ENCODE measurements around the gene SLC43A2.

SLC43A2 gene

DNA sequence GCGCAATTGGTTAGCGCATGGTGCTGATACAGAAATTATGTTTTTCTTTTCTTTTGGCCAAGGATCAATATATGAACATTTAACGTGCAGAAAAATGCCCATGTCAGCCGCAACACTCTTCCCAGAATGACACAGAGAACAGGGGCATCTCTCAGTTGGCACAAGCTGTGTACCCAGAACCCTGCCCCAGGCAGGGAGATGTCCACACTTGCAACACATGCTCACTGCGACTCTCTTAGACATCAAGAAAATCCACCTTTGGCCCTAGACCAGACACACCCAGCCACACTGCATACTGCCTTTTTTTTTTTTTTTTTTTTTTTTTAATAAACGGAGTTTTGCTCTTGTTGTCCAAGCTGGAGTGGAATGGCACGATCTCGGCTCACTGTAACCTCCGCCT, 83.0 kb downstream of the SLC43A2 start:
- Histone ChIP-seq H2BK12ac (ENCODE audit: low read length) (no peak overlapping the region), H3K14ac (ENCODE audit: low read length) (no peak overlapping the region), H2BK120ac (ENCODE audit: low read depth, low read length) (no peak overlapping the region), H3K36me3 (replicated peaks in 1 of 2; ENCODE audit: control insufficient read depth in 2 of 2, insufficient read depth in 2 of 2, low read length in 2 of 2) (peaks cover 22 to 89% of the 10 kb centered on the region in 2 donors), H3K79me1 (ENCODE audit: low read depth, low read length) (peaks cover 1% of the 10 kb centered on the region), H3K9ac (ENCODE audit: low read depth, low read length, poor library complexity) (no peak overlapping the region), H2BK5ac (ENCODE audit: low read length) (no peak overlapping the region), H2AK5ac (ENCODE audit: low read depth, low read length) (no peak overlapping the region), H3K9me3 (replicated peaks in 1 of 2; ENCODE audit: control insufficient read depth in 2 of 2, insufficient read depth in 1 of 2, low read depth in 1 of 2, low read length in 2 of 2) (no peaks in the 10 kb centered on the region), H3K4ac (ENCODE audit: low read length) (no peak overlapping the region), H3K4me2 (ENCODE audit: insufficient read depth, low read length, poor library complexity, severe bottlenecking) (no peak overlapping the region), H3K18ac (ENCODE audit: low read length) (no peak overlapping the region), H4K91ac (ENCODE audit: low read depth, low read length, poor library complexity) (no peak overlapping the region), H4K8ac (ENCODE audit: low read depth, low read length) (no peak overlapping the region), H3K27ac (replicated peaks; ENCODE audit: low read length) (no peak overlapping the region), H3K4me1 (ENCODE audit: control insufficient read depth in 2 of 2, insufficient read depth in 1 of 2, low read depth in 1 of 2, low read length in 2 of 2) (peaks cover 0 to 4% of the 10 kb centered on the region in 2 donors), H2BK15ac (ENCODE audit: low read length) (no peak overlapping the region), H3K4me3 (ENCODE audit: low read length in 2 of 2) (no peak overlapping the region), H2AFZ (ENCODE audit: low read length) (no peak overlapping the region), H3K27me3 (ENCODE audit: control insufficient read depth in 3 of 3, insufficient read depth in 3 of 3, low read depth in 1 of 3, low read length in 3 of 3) (no peaks in the 10 kb centered on the region), H3K23ac (ENCODE audit: low read depth, low read length, poor library complexity) (no peak overlapping the region)
- WGBS, 2 donors (ENCODE audit: extremely low coverage in 2 of 2, insufficient read length in 2 of 2, insufficient replicate concordance in 1 of 2), result no CpG with 5 or more reads among the region's 9 CpGs
- DNase-seq (ENCODE audit: low spot score), result no peak

DNA sequence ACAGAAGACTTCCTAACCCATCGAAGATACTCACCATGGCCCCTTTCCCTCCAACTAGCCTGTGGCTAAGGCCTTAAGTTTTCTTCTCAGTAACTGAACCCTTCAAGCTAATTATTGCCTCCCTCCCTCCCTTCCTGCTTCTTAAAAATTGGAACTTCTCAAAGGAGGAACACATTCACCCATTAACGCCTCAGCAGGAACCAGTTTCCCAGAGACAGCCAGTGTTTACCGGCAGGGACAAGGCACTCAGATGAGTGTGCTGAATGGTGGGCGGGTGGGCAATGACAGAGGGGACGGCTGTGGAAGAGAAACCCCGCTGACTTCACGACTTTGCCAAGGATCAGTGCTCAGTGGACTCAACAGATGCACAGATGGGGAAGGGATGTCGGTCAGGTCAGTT, 86.3 kb downstream of the SLC43A2 start:
- H3K27me3 ChIP-seq (ENCODE audit: control insufficient read depth in 3 of 3, insufficient read depth in 3 of 3, low read depth in 1 of 3, low read length in 3 of 3), result no peaks in the 10 kb centered on the region
- no peak overlapping the region for H3K27ac ChIP-seq (replicated peaks; ENCODE audit: low read length)
- H3K4ac ChIP-seq (ENCODE audit: low read length), result no peak overlapping the region
- peak overlapping the region; percentile 55 for H3K9ac ChIP-seq (ENCODE audit: low read depth, low read length, poor library complexity)
- H3K36me3 ChIP-seq (replicated peaks in 1 of 2; ENCODE audit: control insufficient read depth in 2 of 2, insufficient read depth in 2 of 2, low read length in 2 of 2), result peaks cover 18 to 95% of the 10 kb centered on the region in 2 donors
- H3K4me1 ChIP-seq (ENCODE audit: control insufficient read depth in 2 of 2, insufficient read depth in 1 of 2, low read depth in 1 of 2, low read length in 2 of 2), result peaks cover 0 to 4% of the 10 kb centered on the region in 2 donors
- no peak overlapping the region for H3K4me2 ChIP-seq (ENCODE audit: insufficient read depth, low read length, poor library complexity, severe bottlenecking)
- no peak overlapping the region for H2BK5ac ChIP-seq (ENCODE audit: low read length)
- no peaks in the 10 kb centered on the region for H3K79me1 ChIP-seq (ENCODE audit: low read depth, low read length)
- H2AFZ ChIP-seq (ENCODE audit: low read length), result no peak overlapping the region
- no peak overlapping the region for H3K18ac ChIP-seq (ENCODE audit: low read length)
- H2AK5ac ChIP-seq (ENCODE audit: low read depth, low read length), result no peak overlapping the region
- no peak overlapping the region for H2BK12ac ChIP-seq (ENCODE audit: low read length)
- DNase-seq (ENCODE audit: low spot score), result no peak
- WGBS, 2 donors (ENCODE audit: extremely low coverage in 2 of 2, insufficient read length in 2 of 2, insufficient replicate concordance in 1 of 2), result no CpG with 5 or more reads among the region's 8 CpGs
- H3K9me3 ChIP-seq (replicated peaks in 1 of 2; ENCODE audit: control insufficient read depth in 2 of 2, insufficient read depth in 1 of 2, low read depth in 1 of 2, low read length in 2 of 2), result no peaks in the 10 kb centered on the region
- H4K91ac ChIP-seq (ENCODE audit: low read depth, low read length, poor library complexity), result no peak overlapping the region
- H3K14ac ChIP-seq (ENCODE audit: low read length), result no peak overlapping the region
- H2BK120ac ChIP-seq (ENCODE audit: low read depth, low read length), result no peak overlapping the region
- no peak overlapping the region for H3K4me3 ChIP-seq (ENCODE audit: low read length in 2 of 2)
- H3K23ac ChIP-seq (ENCODE audit: low read depth, low read length, poor library complexity), result no peak overlapping the region
- H4K8ac ChIP-seq (ENCODE audit: low read depth, low read length), result no peak overlapping the region
- H2BK15ac ChIP-seq (ENCODE audit: low read length), result no peak overlapping the region

DNA sequence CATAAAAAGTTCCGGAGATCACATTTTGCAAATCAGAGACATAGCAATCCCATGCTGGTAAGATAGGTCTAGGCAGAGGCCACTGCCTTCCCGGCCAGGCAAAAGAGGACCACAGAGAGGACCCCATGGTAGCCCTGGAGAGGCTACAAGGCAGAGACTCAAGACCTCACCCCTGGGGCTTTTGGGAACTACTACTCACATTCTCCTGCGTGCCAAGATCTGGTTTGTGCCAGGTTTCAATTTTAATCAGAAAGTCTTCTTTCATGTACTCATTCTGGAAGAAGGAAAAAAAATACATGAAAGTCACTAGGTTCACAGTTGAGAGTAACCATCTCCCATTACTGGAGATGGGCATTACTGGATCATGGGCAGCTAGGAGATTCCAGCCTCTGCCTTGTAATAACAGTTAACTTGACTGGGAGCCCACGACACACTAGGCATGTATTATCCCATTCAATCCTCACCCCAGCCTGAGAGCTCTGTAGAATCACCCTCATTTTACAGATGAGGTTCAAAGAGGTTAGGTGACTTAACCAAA, 87.2 kb downstream of the SLC43A2 start:
- no peaks in the 10 kb centered on the region for H3K79me1 ChIP-seq (ENCODE audit: low read depth, low read length)
- H3K27me3 ChIP-seq (ENCODE audit: control insufficient read depth in 3 of 3, insufficient read depth in 3 of 3, low read depth in 1 of 3, low read length in 3 of 3), result no peaks in the 10 kb centered on the region
- H3K4me3 ChIP-seq (ENCODE audit: low read length in 2 of 2), result no peak overlapping the region
- H2AFZ ChIP-seq (ENCODE audit: low read length), result no peak overlapping the region
- no peak overlapping the region for H3K4me2 ChIP-seq (ENCODE audit: insufficient read depth, low read length, poor library complexity, severe bottlenecking)
- no peaks in the 10 kb centered on the region for H3K9me3 ChIP-seq (replicated peaks in 1 of 2; ENCODE audit: control insufficient read depth in 2 of 2, insufficient read depth in 1 of 2, low read depth in 1 of 2, low read length in 2 of 2)
- no peak overlapping the region for H3K4ac ChIP-seq (ENCODE audit: low read length)
- WGBS, 2 donors (ENCODE audit: extremely low coverage in 2 of 2, insufficient read length in 2 of 2, insufficient replicate concordance in 1 of 2), result no CpG with 5 or more reads among the region's 4 CpGs
- H4K91ac ChIP-seq (ENCODE audit: low read depth, low read length, poor library complexity), result no peak overlapping the region
- no peak overlapping the region for H3K14ac ChIP-seq (ENCODE audit: low read length)
- H2BK12ac ChIP-seq (ENCODE audit: low read length), result no peak overlapping the region
- H3K9ac ChIP-seq (ENCODE audit: low read depth, low read length, poor library complexity), result no peak overlapping the region
- no peak overlapping the region for H4K8ac ChIP-seq (ENCODE audit: low read depth, low read length)
- peaks cover 0 to 4% of the 10 kb centered on the region in 2 donors for H3K4me1 ChIP-seq (ENCODE audit: control insufficient read depth in 2 of 2, insufficient read depth in 1 of 2, low read depth in 1 of 2, low read length in 2 of 2)
- H2BK15ac ChIP-seq (ENCODE audit: low read length), result no peak overlapping the region
- no peak overlapping the region for H3K27ac ChIP-seq (replicated peaks; ENCODE audit: low read length)
- peaks cover 17 to 90% of the 10 kb centered on the region in 2 donors for H3K36me3 ChIP-seq (replicated peaks in 1 of 2; ENCODE audit: control insufficient read depth in 2 of 2, insufficient read depth in 2 of 2, low read length in 2 of 2)
- no peak overlapping the region for H2AK5ac ChIP-seq (ENCODE audit: low read depth, low read length)
- H2BK5ac ChIP-seq (ENCODE audit: low read length), result no peak overlapping the region
- H3K18ac ChIP-seq (ENCODE audit: low read length), result no peak overlapping the region
- no peak for DNase-seq (ENCODE audit: low spot score)
- no peak overlapping the region for H3K23ac ChIP-seq (ENCODE audit: low read depth, low read length, poor library complexity)
- no peak overlapping the region for H2BK120ac ChIP-seq (ENCODE audit: low read depth, low read length)

DNA sequence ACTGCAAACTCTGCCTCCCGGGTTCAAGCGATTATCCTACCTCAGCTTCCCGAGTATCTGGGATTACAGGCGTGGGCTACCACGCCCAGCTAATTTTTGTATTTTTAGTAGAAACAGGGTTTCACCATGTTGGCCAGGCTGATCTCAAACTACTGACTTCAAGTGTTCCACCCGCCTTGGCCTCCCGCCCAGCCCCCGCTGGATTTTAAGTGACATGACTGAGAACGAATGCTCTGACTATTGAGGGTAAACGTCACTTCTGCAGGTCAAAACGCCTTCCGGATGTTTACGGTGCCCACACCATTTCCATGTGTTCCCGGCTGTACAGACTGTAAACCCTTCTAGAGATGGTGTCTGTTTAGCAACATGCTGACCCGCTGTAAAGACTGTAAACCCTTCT, 88.8 kb downstream of the SLC43A2 start:
- Histone ChIP-seq H3K79me1 (ENCODE audit: low read depth, low read length) (no peaks in the 10 kb centered on the region), H3K27ac (replicated peaks; ENCODE audit: low read length) (no peak overlapping the region), H2BK5ac (ENCODE audit: low read length) (no peak overlapping the region), H4K8ac (ENCODE audit: low read depth, low read length) (no peak overlapping the region), H2AK5ac (ENCODE audit: low read depth, low read length) (no peak overlapping the region), H3K14ac (ENCODE audit: low read length) (no peak overlapping the region), H2BK120ac (ENCODE audit: low read depth, low read length) (no peak overlapping the region), H4K91ac (ENCODE audit: low read depth, low read length, poor library complexity) (no peak overlapping the region), H3K4ac (ENCODE audit: low read length) (no peak overlapping the region), H3K9ac (ENCODE audit: low read depth, low read length, poor library complexity) (no peak overlapping the region), H2BK12ac (ENCODE audit: low read length) (no peak overlapping the region), H2BK15ac (ENCODE audit: low read length) (no peak overlapping the region), H3K4me1 (ENCODE audit: control insufficient read depth in 2 of 2, insufficient read depth in 1 of 2, low read depth in 1 of 2, low read length in 2 of 2) (peaks cover 0 to 4% of the 10 kb centered on the region in 2 donors), H3K23ac (ENCODE audit: low read depth, low read length, poor library complexity) (no peak overlapping the region), H3K9me3 (replicated peaks in 1 of 2; ENCODE audit: control insufficient read depth in 2 of 2, insufficient read depth in 1 of 2, low read depth in 1 of 2, low read length in 2 of 2) (no peaks in the 10 kb centered on the region), H2AFZ (ENCODE audit: low read length) (no peak overlapping the region), H3K4me2 (ENCODE audit: insufficient read depth, low read length, poor library complexity, severe bottlenecking) (no peak overlapping the region), H3K27me3 (ENCODE audit: control insufficient read depth in 3 of 3, insufficient read depth in 3 of 3, low read depth in 1 of 3, low read length in 3 of 3) (no peaks in the 10 kb centered on the region), H3K18ac (ENCODE audit: low read length) (no peak overlapping the region), H3K4me3 (ENCODE audit: low read length in 2 of 2) (no peak overlapping the region), H3K36me3 (replicated peaks in 1 of 2; ENCODE audit: control insufficient read depth in 2 of 2, insufficient read depth in 2 of 2, low read length in 2 of 2) (peaks cover 21 to 90% of the 10 kb centered on the region in 2 donors)
- no peak for DNase-seq (ENCODE audit: low spot score)
- WGBS, 2 donors (ENCODE audit: extremely low coverage in 2 of 2, insufficient read length in 2 of 2, insufficient replicate concordance in 1 of 2), result no CpG with 5 or more reads among the region's 15 CpGs
